Right cardiac atrium (tissue), 5 donors: Measurements from ENCODE around the gene RNGTT. TPM values are rescaled to one million over a fixed set of nuclear protein-coding genes. Genes with fewer than 3 reads are reported as not detected.
"Not testable (repeated sequence)": the region's sequence is repeated elsewhere in the genome, so short reads cannot be mapped to it uniquely, and the experiment has no call there.

Experiments used
- ATAC-seq, 2 donors: fragments of 200-7000 bp; cut with Tn5 transposase; one replicate each; pipeline versions ENCODE4 v1.8.0 to v1.9.1; 2020; ENCODE audit warnings: moderate library complexity in 2 of 2, mild to moderate bottlenecking in 1 of 2
- DNase-seq, 3 donors: peaks; one replicate each; pipeline ENCODE4 v3.0.0-alpha.2; 2020
- H3K27ac ChIP-seq: one replicate; pipeline ENCODE4 v1.5.1; 2013; ENCODE audit warnings: mild to moderate bottlenecking, low read length, control low read depth, moderate library complexity
- H3K27me3 ChIP-seq: one replicate; pipeline ENCODE4 v1.6.1; 2013; ENCODE audit not compliant: control insufficient read depth, insufficient read depth
- H3K4me1 ChIP-seq: one replicate; pipeline ENCODE4 v1.6.1; 2013; ENCODE audit warnings: low read length; ENCODE audit not compliant: control insufficient read depth, insufficient read depth
- H3K4me3 ChIP-seq: one replicate; pipeline ENCODE4 v1.5.1; 2013; ENCODE audit warnings: low read length, control low read depth
- H3K9me3 ChIP-seq: one replicate; pipeline ENCODE4 v1.6.1; 2013; ENCODE audit warnings: low read length; ENCODE audit not compliant: control insufficient read depth
- WGBS: extraction: QIAGEN DNeasy Blood & Tissue Kit; methylation state at CpG from one replicate; pipeline ENCODE4 v1.1.7; 2013; 5-methylcytosine and 5-hydroxymethylcytosine counted together
- intact Hi-C, 4 donors: fragments of 100-400 bp; cut with DNase I; formaldehyde crosslinking; loops; one replicate each; pipeline versions ENCODE4 v1.11.0 to v1.14.0; 2022 to 2023
- polyA plus RNA-seq: library from polyadenylated mRNA; stranded (reverse); fragments of 200-250 nt; gene quantifications from one replicate; pipeline ENCODE4 v1.2.3, GENCODE V29; 2013
- total RNA-seq, 4 donors: library from RNA; stranded (reverse); fragmentation: NEBNext Ultra II Directional; extraction: Animal tissue kit (Norgen Biotek cat#: 25700); gene quantifications; one replicate each; pipeline ENCODE4 v1.2.1, GENCODE V29; 2021
- donor health status: healthy with polysubstance abuse.
- donor health status: DM: no; HTN: yes; CAD: no.
- donor health status: DM: no; HTN: no; CAD: no.
- donor health status: DM: no; HTN: yes; CAD: no; lungs with severe emphysema.
- donor health status: DM: yes; HTN: yes; CAD: no.

The RNGTT gene
- total and polyA plus RNA-seq, 5 donors = 3.9 to 9.5 (median 8.3) TPM

GRCh38 chr6:88972504-88973423, 9.3 kb upstream of the RNGTT start:
- Histone ChIP-seq H3K4me1 (no peaks in the 10 kb centered on the region), H3K9me3 (no peaks in the 10 kb centered on the region), H3K4me3 (no peak overlapping the region), H3K27me3 (no peaks in the 10 kb centered on the region), H3K27ac (no peak overlapping the region)
- intact Hi-C loops = no loop called here
- 43% methylated on average over 6 of the region's 6 CpGs for WGBS
- ATAC-seq (peak in 1 of 2 donors; percentile 36), DNase-seq (no peak)

DNA sequence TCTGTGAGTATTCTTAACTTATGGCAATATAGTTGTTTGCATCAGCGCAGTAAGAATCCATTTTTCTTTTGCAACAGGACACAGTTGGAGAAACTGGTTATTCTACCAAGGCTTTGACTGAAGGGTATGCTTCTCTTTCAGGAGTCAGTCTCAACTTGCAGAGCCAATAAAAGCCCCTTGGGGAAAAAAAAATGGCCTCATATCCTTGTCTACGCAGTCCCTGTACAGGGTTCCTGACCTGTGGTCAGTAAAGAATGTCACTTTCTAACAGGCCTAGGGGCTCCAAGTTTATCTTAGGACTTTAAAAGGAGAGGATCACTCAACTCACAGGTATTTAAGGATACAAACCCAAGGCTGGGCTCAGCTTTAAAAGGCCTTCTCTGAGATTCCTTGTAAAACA, 6.9 kb upstream of the RNGTT start:
- Histone ChIP-seq H3K27ac (no peak overlapping the region), H3K9me3 (no peaks in the 10 kb centered on the region), H3K4me3 (no peak overlapping the region), H3K27me3 (no peaks in the 10 kb centered on the region), H3K4me1 (no peaks in the 10 kb centered on the region)
- DNase-seq (no peak), ATAC-seq (no peak)
- WGBS = 90% methylated on average over 2 of the region's 2 CpGs
- intact Hi-C loops = no loop called here

- H3K4me3 ChIP-seq, DNase-seq, H3K4me1 ChIP-seq, H3K27ac ChIP-seq, H3K27me3 ChIP-seq, ATAC-seq, H3K9me3 ChIP-seq: not testable (repeated sequence)
- 88% methylated on average over 2 of the region's 2 CpGs for WGBS
- intact Hi-C loops = loop anchor here in 1 of 4 donors (10.0 kb wide), 1 partner anchor 116 kb away; the partner anchor contains the start of gene PNRC1
Observed at GRCh38 chr6:88969255-88969654, 5.8 kb upstream of the RNGTT start.

DNA sequence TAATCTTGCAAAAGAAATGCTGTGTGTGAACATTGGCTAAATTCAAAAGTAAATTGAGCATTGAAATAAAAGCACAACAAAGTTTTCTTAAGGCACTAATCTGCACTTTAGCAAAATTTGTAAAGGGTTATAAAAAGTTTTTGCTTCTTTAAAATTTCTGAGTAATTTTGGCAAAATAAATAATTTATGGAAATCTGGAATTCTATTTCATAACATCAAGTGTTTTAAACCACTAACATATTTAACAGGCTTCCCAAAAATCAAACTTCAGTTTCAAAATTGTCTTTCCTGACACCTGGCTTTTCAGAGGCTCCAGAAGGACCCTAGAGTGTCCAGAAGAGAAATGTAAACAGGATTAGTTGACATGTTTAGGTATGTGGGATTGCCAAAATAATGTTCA, 4.5 kb upstream of the RNGTT start:
- intact Hi-C loops = loop anchor here in 1 of 4 donors (10.0 kb wide), 1 partner anchor 117 kb away; the partner anchor contains the start of gene PNRC1
- Histone ChIP-seq H3K9me3 (no peaks in the 10 kb centered on the region), H3K4me3 (no peak overlapping the region), H3K27me3 (no peaks in the 10 kb centered on the region), H3K27ac (no peak overlapping the region), H3K4me1 (peaks cover 2% of the 10 kb centered on the region)
- DNase-seq (no peak), ATAC-seq (no peak)

- intact Hi-C loops = loop anchor here in 1 of 4 donors (10.0 kb wide), 1 partner anchor 119 kb away; the partner anchor contains the start of gene PNRC1
- Histone ChIP-seq H3K27ac (no peak overlapping the region), H3K4me1 (peaks cover 2% of the 10 kb centered on the region), H3K27me3 (no peaks in the 10 kb centered on the region), H3K9me3 (no peaks in the 10 kb centered on the region), H3K4me3 (no peak overlapping the region)
- no peak for DNase-seq
- WGBS = 82% methylated on average over 2 of the region's 2 CpGs
- ATAC-seq = no peak
Observed at GRCh38 chr6:88965691-88966090, 2.3 kb upstream of the RNGTT start.

GRCh38 chr6:88964509-88964908, 1.1 kb upstream of the RNGTT start:
- Histone ChIP-seq H3K27ac (no peak overlapping the region), H3K9me3 (no peaks in the 10 kb centered on the region), H3K4me3 (peak overlapping the region; percentile 68), H3K4me1 (peaks cover 2% of the 10 kb centered on the region), H3K27me3 (no peaks in the 10 kb centered on the region)
- 50% methylated on average over 5 of the region's 5 CpGs for WGBS
- intact Hi-C loops = loop anchor here in 1 of 4 donors (10.0 kb wide), 1 partner anchor 120 kb away; the partner anchor contains the start of gene PNRC1
- no peak for DNase-seq
- ATAC-seq = no peak

GRCh38 chr6:88958842-88959241, 4.6 kb downstream of the RNGTT start:
- Histone ChIP-seq H3K27ac (no peak overlapping the region), H3K27me3 (no peaks in the 10 kb centered on the region), H3K9me3 (no peaks in the 10 kb centered on the region), H3K4me3 (no peak overlapping the region), H3K4me1 (no peaks in the 10 kb centered on the region)
- no peak for ATAC-seq
- intact Hi-C loops = no loop called here
- DNase-seq = no peak

DNA sequence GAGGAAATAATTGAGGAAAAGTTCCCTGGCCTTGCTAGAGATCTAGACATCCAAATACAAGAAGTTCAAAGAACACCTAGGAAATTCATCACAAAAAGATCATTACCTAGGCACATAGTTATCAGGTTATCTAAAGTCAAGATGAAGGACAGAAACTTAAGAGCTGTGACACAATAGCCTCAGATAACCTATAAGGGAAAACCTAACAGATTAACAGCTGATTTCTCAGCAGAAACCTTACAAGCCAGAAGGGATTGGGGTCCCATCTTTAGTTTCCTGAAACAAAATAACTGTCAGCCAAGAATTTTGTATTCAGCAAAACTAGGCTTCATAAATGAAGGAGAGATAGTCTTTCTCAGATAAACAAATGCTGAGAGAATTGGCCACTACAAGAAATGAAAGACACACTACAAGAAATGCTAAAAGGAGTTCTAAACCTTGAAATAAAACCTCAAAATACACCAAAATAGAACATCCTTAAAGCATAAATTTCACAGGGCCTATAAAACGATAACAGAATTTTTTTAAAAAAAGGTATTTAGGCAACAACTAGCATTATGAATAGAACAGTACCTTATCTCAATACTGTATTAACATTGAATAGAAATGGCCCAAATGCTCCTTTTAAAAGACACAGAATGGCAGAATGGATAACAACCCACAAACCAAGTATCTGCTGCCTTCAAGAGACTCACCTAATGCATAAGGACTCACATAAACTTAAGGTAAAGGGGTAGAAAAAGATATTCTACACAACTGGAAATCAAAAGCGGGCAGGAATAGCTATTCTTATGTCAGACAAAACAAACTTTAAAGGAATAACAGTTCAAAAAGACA, 9.7 kb downstream of the RNGTT start:
- Histone ChIP-seq H3K9me3 (no peaks in the 10 kb centered on the region), H3K27me3 (no peaks in the 10 kb centered on the region), H3K4me1 (no peaks in the 10 kb centered on the region), H3K27ac (no peak overlapping the region), H3K4me3 (no peak overlapping the region)
- intact Hi-C loops = no loop called here
- 98% methylated on average over 2 of the region's 2 CpGs for WGBS
- DNase-seq (no peak), ATAC-seq (no peak)

GRCh38 chr6:88952065-88952704, 11.2 kb downstream of the RNGTT start:
- Histone ChIP-seq H3K9me3 (no peaks in the 10 kb centered on the region), H3K4me1 (no peaks in the 10 kb centered on the region), H3K4me3 (no peak overlapping the region), H3K27ac (no peak overlapping the region), H3K27me3 (no peaks in the 10 kb centered on the region)
- ATAC-seq (no peak), DNase-seq (no peak)
- intact Hi-C loops = no loop called here
- WGBS = 92% methylated on average over 1 of the region's 1 CpG

DNA sequence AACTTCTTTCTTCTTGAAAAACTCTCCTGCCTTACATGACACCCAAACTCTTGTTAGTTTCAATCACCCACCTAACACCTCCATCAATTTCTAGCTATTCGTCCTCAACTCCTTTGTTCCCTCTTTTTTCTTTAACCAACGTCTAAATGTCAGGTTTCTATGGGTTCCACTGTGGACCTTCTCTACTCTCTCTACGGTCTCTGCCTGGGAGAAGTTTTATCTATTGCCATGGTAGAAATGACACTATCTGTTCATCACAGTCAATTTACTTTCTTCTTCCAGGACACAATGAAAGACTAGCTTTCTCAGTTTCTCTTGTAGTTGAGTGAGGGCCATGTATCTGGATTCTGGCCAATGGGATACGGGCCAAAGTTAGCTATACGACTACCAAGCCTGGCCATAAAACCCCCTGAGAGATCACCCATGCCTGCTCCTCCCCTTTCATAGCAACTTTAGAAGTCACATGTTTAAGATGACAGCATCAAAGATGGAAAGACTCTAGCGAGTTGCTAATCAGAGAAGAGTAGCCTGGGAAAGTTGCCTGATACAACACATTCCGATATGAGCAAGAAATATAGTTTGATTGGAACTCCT, 17.9 kb downstream of the RNGTT start:
- ATAC-seq (no peak), DNase-seq (no peak)
- H3K4me3 ChIP-seq = no peak overlapping the region
- no peaks in the 10 kb centered on the region for H3K9me3 ChIP-seq
- H3K27me3 ChIP-seq = no peaks in the 10 kb centered on the region
- H3K27ac ChIP-seq = no peak overlapping the region
- intact Hi-C loops = no loop called here
- no peaks in the 10 kb centered on the region for H3K4me1 ChIP-seq
- 67% methylated on average over 7 of the region's 7 CpGs for WGBS
